Liver (tissue), 9 donors: ENCODE data around the gene PRKN. TPM values are rescaled to one million over a fixed set of nuclear protein-coding genes. Genes with fewer than 3 reads are reported as not detected.
A peak's percentile ranks its signal among the peaks of the same experiment; 100 is the strongest.

Source experiments
- DNase-seq: peaks from one replicate; pipeline ENCODE4 v3.0.0-alpha.2; 2017; ENCODE audit warnings: low spot score
- H3K27ac ChIP-seq, 2 donors: one replicate each; pipeline ENCODE4 v1.7.0; 2013; ENCODE audit warnings: inconsistent platforms in 2 of 2, low read length in 2 of 2, control low read depth in 1 of 2, low read depth in 1 of 2, mild to moderate bottlenecking in 1 of 2
- H3K27me3 ChIP-seq, 4 donors: one replicate each; pipeline versions ENCODE4 v1.6.1 to v1.7.0; 2013; ENCODE audit warnings: low read length in 3 of 4, inconsistent platforms in 1 of 4, mild to moderate bottlenecking in 1 of 4, moderate library complexity in 1 of 4; ENCODE audit not compliant: control insufficient read depth in 4 of 4, insufficient read depth in 4 of 4
- H3K36me3 ChIP-seq, 4 donors: one replicate each; pipeline versions ENCODE4 v1.6.1 to v1.7.0; 2013; ENCODE audit warnings: low read length in 3 of 4, mild to moderate bottlenecking in 3 of 4, low read depth in 1 of 4, moderate library complexity in 1 of 4; ENCODE audit not compliant: control insufficient read depth in 4 of 4, insufficient read depth in 3 of 4
- H3K4me1 ChIP-seq, 4 donors: one replicate each; pipeline versions ENCODE4 v1.6.1 to v1.7.0; 2013; ENCODE audit warnings: low read length in 3 of 4, mild to moderate bottlenecking in 3 of 4, moderate library complexity in 1 of 4; ENCODE audit not compliant: control insufficient read depth in 4 of 4, insufficient read depth in 4 of 4
- H3K4me3 ChIP-seq, 3 donors: one replicate each; pipeline versions ENCODE4 v1.6.1 to v1.7.0; 2013; ENCODE audit warnings: low read length in 3 of 3, control low read depth in 1 of 3, low read depth in 1 of 3, mild to moderate bottlenecking in 1 of 3
- H3K9ac ChIP-seq, 2 donors: one replicate each; pipeline ENCODE4 v1.7.0; 2013; ENCODE audit warnings: low read length in 2 of 2, mild to moderate bottlenecking in 2 of 2, moderate library complexity in 2 of 2, control low read depth in 1 of 2, low read depth in 1 of 2
- H3K9me3 ChIP-seq, 4 donors: one replicate each; pipeline versions ENCODE4 v1.6.1 to v1.7.0; 2013; ENCODE audit warnings: low read length in 3 of 4; ENCODE audit not compliant: control insufficient read depth in 4 of 4
- ATF3 ChIP-seq: IDR thresholded peaks from 2 replicates; pipeline ENCODE4 v1.6.1; 2016; ENCODE audit warnings: antibody characterized with exemption
- EGR1 ChIP-seq, 2 donors: IDR thresholded peaks; 2 replicates each; pipeline ENCODE4 v1.6.1; 2016 to 2018; ENCODE audit warnings: antibody characterized with exemption in 2 of 2, low read depth in 2 of 2
- FOXA1 ChIP-seq: IDR thresholded peaks from 2 replicates; pipeline ENCODE4 v1.6.1; 2016; ENCODE audit warnings: antibody characterized with exemption
- FOXA2 ChIP-seq: IDR thresholded peaks from 2 replicates; pipeline ENCODE4 v1.6.1; 2016; ENCODE audit warnings: antibody characterized with exemption
- GABPA ChIP-seq, 2 donors: IDR thresholded peaks in 1 of 2; conservative IDR thresholded peaks in 1 of 2; 2 replicates each; pipeline ENCODE4 v1.6.1; 2016; ENCODE audit warnings: antibody characterized with exemption in 2 of 2, mild to moderate bottlenecking in 1 of 2, moderate library complexity in 1 of 2
- HNF4A ChIP-seq, 2 donors: conservative IDR thresholded peaks; 2 replicates each; pipeline ENCODE4 v1.6.1; 2016; ENCODE audit warnings: antibody characterized with exemption in 2 of 2, mild to moderate bottlenecking in 2 of 2
- HNF4G ChIP-seq: IDR thresholded peaks from 2 replicates; pipeline ENCODE4 v1.6.1; 2016; ENCODE audit warnings: antibody characterized with exemption
- JUND ChIP-seq, 2 donors: IDR thresholded peaks; 2 replicates each; pipeline ENCODE4 v1.6.1; 2016; ENCODE audit warnings: antibody characterized with exemption in 2 of 2
- MAX ChIP-seq: IDR thresholded peaks from 2 replicates; pipeline ENCODE4 v1.6.1; 2016; ENCODE audit warnings: antibody characterized with exemption
- NR2F2 ChIP-seq: IDR thresholded peaks from 2 replicates; pipeline ENCODE4 v1.6.1; 2016; ENCODE audit warnings: antibody characterized with exemption
- RAD21 ChIP-seq, 2 donors: IDR thresholded peaks; 2 replicates each; pipeline ENCODE4 v1.6.1; 2016; ENCODE audit warnings: antibody characterized with exemption in 2 of 2, mild to moderate bottlenecking in 2 of 2
- RXRA ChIP-seq, 2 donors: IDR thresholded peaks; 2 replicates each; pipeline ENCODE4 v1.6.1; 2017 to 2018; ENCODE audit warnings: antibody characterized with exemption in 2 of 2, mild to moderate bottlenecking in 1 of 2
- SP1 ChIP-seq: IDR thresholded peaks from 2 replicates; pipeline ENCODE4 v1.6.1; 2018; ENCODE audit warnings: antibody characterized with exemption, mild to moderate bottlenecking
- TAF1 ChIP-seq: conservative IDR thresholded peaks from 2 replicates; pipeline ENCODE4 v1.6.1; 2016; ENCODE audit warnings: antibody characterized with exemption, mild to moderate bottlenecking
- YY1 ChIP-seq: IDR thresholded peaks from 2 replicates; pipeline ENCODE4 v1.6.1; 2016; ENCODE audit warnings: antibody characterized with exemption, mild to moderate bottlenecking
- ZBTB33 ChIP-seq: IDR thresholded peaks from 2 replicates; pipeline ENCODE4 v1.6.1; 2016; ENCODE audit warnings: antibody characterized with exemption
- WGBS: extraction: QIAGEN DNeasy Blood & Tissue Kit; methylation state at CpG from one replicate; pipeline ENCODE4 v1.1.7; 2013; 5-methylcytosine and 5-hydroxymethylcytosine counted together
- polyA plus RNA-seq, 2 donors: library from polyadenylated mRNA; stranded (reverse) in 1 of 2; unstranded in 1 of 2; fragments of 200-250 nt in 1 of 2; fragments of >200 nt in 1 of 2; fragmentation: Nextera tagmentation in 1 of 2; extraction: Ambion mirVana in 1 of 2; gene quantifications; one replicate each; pipeline versions ENCODE4 v1.2.1 to v1.2.3, GENCODE V29; 2013 to 2015
- total RNA-seq, 2 donors: library from RNA; depleted of rRNA; stranded (reverse); fragments of >200 nt; gene quantifications; one replicate each; pipeline ENCODE4 v1.2.3, GENCODE V29; 2014
- TF ChIP-seq, protein P1 (sequence below): IDR thresholded peaks from 2 replicates; pipeline ENCODE4 v1.6.1; 2016; ENCODE audit warnings: antibody characterized with exemption, mild to moderate bottlenecking
- TF ChIP-seq, protein P2 (sequence below): fragments of 150-350 bp; IDR thresholded peaks from 2 replicates; pipeline ENCODE4 v1.5.1; 2017; ENCODE audit warnings: improper control_type of control experiment, low read depth, low read length; ENCODE audit not compliant: missing input control
- donor health status: healthy.
- donor health status: healthy.
- donor health status: healthy.
- donor health status: healthy.
- donor health status: healthy.

PRKN gene
- total and polyA plus RNA-seq, 4 donors, result 0.47 to 4.1 (median 3.2) TPM

DNA sequence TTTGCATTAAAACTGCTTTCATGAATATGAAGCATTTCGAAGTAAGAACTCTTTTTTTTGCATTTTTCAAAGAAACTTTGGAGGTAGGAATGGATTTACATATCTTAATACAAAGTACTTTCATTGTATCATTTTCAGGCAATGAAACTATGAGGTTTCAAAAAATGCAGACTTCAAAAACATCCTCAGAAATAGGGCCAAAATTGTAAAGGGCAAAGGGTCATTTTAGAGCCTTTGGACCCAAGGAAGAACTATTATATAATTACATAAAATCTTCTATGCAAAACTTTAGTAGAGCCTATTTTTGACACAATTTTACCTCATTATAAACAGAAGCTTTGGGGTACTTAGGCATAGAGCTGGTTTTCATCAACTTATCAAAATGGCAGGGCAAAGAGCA is 4.9 kb downstream of the PRKN start:
- DNase-seq, result no peak
- peaks cover 0 to 21% (median 8%) of the 10 kb centered on the region in 4 donors for H3K4me1 ChIP-seq
- no peak overlapping the region for H3K4me3 ChIP-seq
- WGBS, result 89% methylated on average over 1 of the region's 1 CpG
- H3K27me3 ChIP-seq, result no peaks in the 10 kb centered on the region
- TF ChIP-seq FOXA2, result no peak
- peak; percentile 50 to 66 for TF ChIP-seq HNF4A (conservative IDR thresholded peaks at IDR 0.05)
- no peaks in the 10 kb centered on the region for H3K36me3 ChIP-seq
- H3K9me3 ChIP-seq, result no peaks in the 10 kb centered on the region
- no peak overlapping the region for H3K9ac ChIP-seq
- H3K27ac ChIP-seq, result no peak overlapping the region

DNA sequence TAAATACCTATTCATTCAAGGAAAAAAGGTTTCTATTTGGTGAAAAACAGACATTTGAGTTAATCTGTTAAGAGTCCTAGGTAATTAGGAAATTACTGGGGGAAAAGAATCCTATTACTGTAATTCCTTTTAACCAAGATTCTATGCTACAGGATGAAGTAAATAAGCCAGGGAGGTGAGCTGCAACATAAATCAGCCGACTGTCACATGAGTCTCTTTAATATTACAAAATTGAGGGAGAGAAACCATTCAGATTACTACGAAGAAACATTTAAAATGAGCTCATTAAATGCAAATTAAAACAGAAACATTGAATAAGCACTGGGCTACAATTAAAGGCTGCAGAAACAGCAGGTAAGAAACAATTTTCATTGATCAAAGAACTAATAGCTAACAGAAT is 5.3 kb downstream of the PRKN start:
- no peak for TF ChIP-seq NR2F2
- no peak for TF ChIP-seq SP1
- TF ChIP-seq, protein P1, sequence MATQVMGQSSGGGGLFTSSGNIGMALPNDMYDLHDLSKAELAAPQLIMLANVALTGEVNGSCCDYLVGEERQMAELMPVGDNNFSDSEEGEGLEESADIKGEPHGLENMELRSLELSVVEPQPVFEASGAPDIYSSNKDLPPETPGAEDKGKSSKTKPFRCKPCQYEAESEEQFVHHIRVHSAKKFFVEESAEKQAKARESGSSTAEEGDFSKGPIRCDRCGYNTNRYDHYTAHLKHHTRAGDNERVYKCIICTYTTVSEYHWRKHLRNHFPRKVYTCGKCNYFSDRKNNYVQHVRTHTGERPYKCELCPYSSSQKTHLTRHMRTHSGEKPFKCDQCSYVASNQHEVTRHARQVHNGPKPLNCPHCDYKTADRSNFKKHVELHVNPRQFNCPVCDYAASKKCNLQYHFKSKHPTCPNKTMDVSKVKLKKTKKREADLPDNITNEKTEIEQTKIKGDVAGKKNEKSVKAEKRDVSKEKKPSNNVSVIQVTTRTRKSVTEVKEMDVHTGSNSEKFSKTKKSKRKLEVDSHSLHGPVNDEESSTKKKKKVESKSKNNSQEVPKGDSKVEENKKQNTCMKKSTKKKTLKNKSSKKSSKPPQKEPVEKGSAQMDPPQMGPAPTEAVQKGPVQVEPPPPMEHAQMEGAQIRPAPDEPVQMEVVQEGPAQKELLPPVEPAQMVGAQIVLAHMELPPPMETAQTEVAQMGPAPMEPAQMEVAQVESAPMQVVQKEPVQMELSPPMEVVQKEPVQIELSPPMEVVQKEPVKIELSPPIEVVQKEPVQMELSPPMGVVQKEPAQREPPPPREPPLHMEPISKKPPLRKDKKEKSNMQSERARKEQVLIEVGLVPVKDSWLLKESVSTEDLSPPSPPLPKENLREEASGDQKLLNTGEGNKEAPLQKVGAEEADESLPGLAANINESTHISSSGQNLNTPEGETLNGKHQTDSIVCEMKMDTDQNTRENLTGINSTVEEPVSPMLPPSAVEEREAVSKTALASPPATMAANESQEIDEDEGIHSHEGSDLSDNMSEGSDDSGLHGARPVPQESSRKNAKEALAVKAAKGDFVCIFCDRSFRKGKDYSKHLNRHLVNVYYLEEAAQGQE, result no peak
- no peak for TF ChIP-seq HNF4G
- no peak for TF ChIP-seq ZBTB33
- TF ChIP-seq ATF3, result no peak
- no peak for TF ChIP-seq FOXA2
- no peak for TF ChIP-seq JUND (IDR thresholded peaks at IDR 0.05)
- TF ChIP-seq YY1, result no peak
- no peak for TF ChIP-seq RAD21 (IDR thresholded peaks at IDR 0.05)
- no peak for TF ChIP-seq HNF4A (conservative IDR thresholded peaks at IDR 0.05)
- TF ChIP-seq, protein P2, sequence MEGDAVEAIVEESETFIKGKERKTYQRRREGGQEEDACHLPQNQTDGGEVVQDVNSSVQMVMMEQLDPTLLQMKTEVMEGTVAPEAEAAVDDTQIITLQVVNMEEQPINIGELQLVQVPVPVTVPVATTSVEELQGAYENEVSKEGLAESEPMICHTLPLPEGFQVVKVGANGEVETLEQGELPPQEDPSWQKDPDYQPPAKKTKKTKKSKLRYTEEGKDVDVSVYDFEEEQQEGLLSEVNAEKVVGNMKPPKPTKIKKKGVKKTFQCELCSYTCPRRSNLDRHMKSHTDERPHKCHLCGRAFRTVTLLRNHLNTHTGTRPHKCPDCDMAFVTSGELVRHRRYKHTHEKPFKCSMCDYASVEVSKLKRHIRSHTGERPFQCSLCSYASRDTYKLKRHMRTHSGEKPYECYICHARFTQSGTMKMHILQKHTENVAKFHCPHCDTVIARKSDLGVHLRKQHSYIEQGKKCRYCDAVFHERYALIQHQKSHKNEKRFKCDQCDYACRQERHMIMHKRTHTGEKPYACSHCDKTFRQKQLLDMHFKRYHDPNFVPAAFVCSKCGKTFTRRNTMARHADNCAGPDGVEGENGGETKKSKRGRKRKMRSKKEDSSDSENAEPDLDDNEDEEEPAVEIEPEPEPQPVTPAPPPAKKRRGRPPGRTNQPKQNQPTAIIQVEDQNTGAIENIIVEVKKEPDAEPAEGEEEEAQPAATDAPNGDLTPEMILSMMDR, result no peak
- TF ChIP-seq EGR1 (IDR thresholded peaks at IDR 0.05; ENCODE audit: low read depth in 2 of 2), result no peak
- no peak for TF ChIP-seq GABPA (IDR thresholded peaks at IDR 0.05 in 1 of 2, conservative IDR thresholded peaks at IDR 0.05 in 1 of 2)
- TF ChIP-seq FOXA1, result no peak
- no peak for TF ChIP-seq RXRA (IDR thresholded peaks at IDR 0.05)
- TF ChIP-seq MAX, result no peak
- TF ChIP-seq TAF1, result no peak
- H3K4me1 ChIP-seq, result peaks cover 0 to 21% (median 8%) of the 10 kb centered on the region in 4 donors
- WGBS, result 85% methylated on average over 2 of the region's 2 CpGs
- H3K36me3 ChIP-seq, result no peaks in the 10 kb centered on the region
- DNase-seq, result no peak
- H3K9me3 ChIP-seq, result no peaks in the 10 kb centered on the region
- no peak overlapping the region for H3K27ac ChIP-seq
- no peak overlapping the region for H3K4me3 ChIP-seq
- no peak overlapping the region for H3K9ac ChIP-seq
- H3K27me3 ChIP-seq, result no peaks in the 10 kb centered on the region
